ENCODE data around the gene CENPA.
"Not testable (repeated sequence)": the region's sequence is repeated elsewhere in the genome, so short reads cannot be mapped to it uniquely, and the experiment has no call there.

CENPA gene

GRCh38 chr2:26754972-26755670 lies 30.7 kb upstream of the CENPA start:
- no peaks in the 10 kb centered on the region for H3K27me3 Mint-ChIP-seq
- peaks cover 13% of the 10 kb centered on the region for H3K4me1 Mint-ChIP-seq
- H3K4me3 Mint-ChIP-seq: no peak overlapping the region
- H3K27ac Mint-ChIP-seq: no peak overlapping the region
- H3K9me3 Mint-ChIP-seq: no peaks in the 10 kb centered on the region
- ATAC-seq (no peak), DNase-seq (no peak)

GRCh38 chr2:26756337-26756736 lies 29.5 kb upstream of the CENPA start:
- Mint-ChIP-seq H3K9me3 (no peaks in the 10 kb centered on the region), H3K27me3 (no peaks in the 10 kb centered on the region), H3K4me1 (peaks cover 13% of the 10 kb centered on the region), H3K27ac (no peak overlapping the region), H3K4me3 (no peak overlapping the region)
- ATAC-seq (no peak), DNase-seq (no peak)

GRCh38 chr2:26757873-26758789 lies 27.7 kb upstream of the CENPA start:
- H3K27ac Mint-ChIP-seq: peak overlapping the region in 1 of 2 donors; percentile 18
- peaks cover 13% of the 10 kb centered on the region for H3K4me1 Mint-ChIP-seq
- no peaks in the 10 kb centered on the region for H3K9me3 Mint-ChIP-seq
- H3K4me3 Mint-ChIP-seq: peak overlapping the region in 1 of 2 donors; percentile 7
- ATAC-seq (peak; percentile 86), DNase-seq (peak; percentile 28 to 72)
- no peaks in the 10 kb centered on the region for H3K27me3 Mint-ChIP-seq

GRCh38 chr2:26758790-26759321 lies 27.0 kb upstream of the CENPA start:
- DNase-seq: no peak
- H3K27me3 Mint-ChIP-seq: no peaks in the 10 kb centered on the region
- H3K27ac Mint-ChIP-seq: peak overlapping the region in 1 of 2 donors; percentile 18
- no peaks in the 10 kb centered on the region for H3K9me3 Mint-ChIP-seq
- no peak for ATAC-seq
- no peak overlapping the region for H3K4me3 Mint-ChIP-seq
- peaks cover 13% of the 10 kb centered on the region for H3K4me1 Mint-ChIP-seq

- Mint-ChIP-seq H3K27me3 (no peaks in the 10 kb centered on the region), H3K4me1 (peaks cover 15% of the 10 kb centered on the region), H3K9me3 (no peaks in the 10 kb centered on the region), H3K4me3 (no peak overlapping the region), H3K27ac (no peak overlapping the region)
- ATAC-seq: no peak
- DNase-seq: no peak
Measured at GRCh38 chr2:26759845-26760244, 26.0 kb upstream of the CENPA start.

- H3K27ac Mint-ChIP-seq, ATAC-seq, H3K27me3 Mint-ChIP-seq, H3K4me3 Mint-ChIP-seq, DNase-seq, H3K9me3 Mint-ChIP-seq: not testable (repeated sequence)
- H3K4me1 Mint-ChIP-seq: peaks cover 27% of the 10 kb centered on the region
Measured at GRCh38 chr2:26760991-26761390, 24.9 kb upstream of the CENPA start.

GRCh38 chr2:26763019-26763418 lies 22.8 kb upstream of the CENPA start:
- no peaks in the 10 kb centered on the region for H3K9me3 Mint-ChIP-seq

GRCh38 chr2:26764078-26764887 lies 21.6 kb upstream of the CENPA start, which contains the start of gene SLC35F6:
SLC35F6 (plus strand) TSS chr2:26764284; CDS start chr2:26764350, 66 bp downstream.
- peak; percentile 95 for ATAC-seq
- Mint-ChIP-seq H3K9me3 (no peaks in the 10 kb centered on the region), H3K4me3 (peak within 1 kb of the TSS; percentile 86 to 95), H3K27me3 (no peaks in the 10 kb centered on the region), H3K4me1 (peaks cover 39% of the 10 kb centered on the region), H3K27ac (peak within 1 kb of the TSS; percentile 80 to 97)
- peak; percentile 82 to 85 for DNase-seq

More at GRCh38 chr2:26763019-26763418, 22.8 kb upstream of the CENPA start:
- H3K27me3 Mint-ChIP-seq: no peaks in the 10 kb centered on the region
- DNase-seq: no peak
- H3K4me1 Mint-ChIP-seq: peaks cover 38% of the 10 kb centered on the region
- H3K27ac Mint-ChIP-seq: peak overlapping the region in 1 of 2 donors; percentile 22
- peak overlapping the region; percentile 41 to 86 for H3K4me3 Mint-ChIP-seq
- no peak for ATAC-seq

GRCh38 chr2:26764906-26765305 lies 20.9 kb upstream of the CENPA start:
- peaks cover 44% of the 10 kb centered on the region for H3K4me1 Mint-ChIP-seq
- DNase-seq: no peak

GRCh38 chr2:26765475-26766200 lies 20.2 kb upstream of the CENPA start:
- no peak for DNase-seq
- peak overlapping the region; percentile 86 to 95 for H3K4me3 Mint-ChIP-seq
- peaks cover 50% of the 10 kb centered on the region for H3K4me1 Mint-ChIP-seq
- H3K27ac Mint-ChIP-seq: no peak overlapping the region
- H3K27me3 Mint-ChIP-seq: no peaks in the 10 kb centered on the region
- H3K9me3 Mint-ChIP-seq: no peaks in the 10 kb centered on the region
- ATAC-seq: no peak

More at GRCh38 chr2:26764906-26765305, 20.9 kb upstream of the CENPA start:
- no peaks in the 10 kb centered on the region for H3K27me3 Mint-ChIP-seq
- H3K27ac Mint-ChIP-seq: peak overlapping the region; percentile 80 to 97
- ATAC-seq: no peak
- no peaks in the 10 kb centered on the region for H3K9me3 Mint-ChIP-seq
- H3K4me3 Mint-ChIP-seq: peak overlapping the region; percentile 86 to 95

GRCh38 chr2:26767129-26767528 lies 18.7 kb upstream of the CENPA start:
- H3K4me3 Mint-ChIP-seq: no peak overlapping the region
- H3K4me1 Mint-ChIP-seq: peaks cover 65% of the 10 kb centered on the region
- no peak for ATAC-seq
- H3K27ac Mint-ChIP-seq: no peak overlapping the region
- no peaks in the 10 kb centered on the region for H3K27me3 Mint-ChIP-seq
- no peaks in the 10 kb centered on the region for H3K9me3 Mint-ChIP-seq
- no peak for DNase-seq

GRCh38 chr2:26767894-26768487 lies 17.9 kb upstream of the CENPA start:
- DNase-seq (no peak), ATAC-seq (no peak)
- Mint-ChIP-seq H3K9me3 (no peaks in the 10 kb centered on the region), H3K27ac (no peak overlapping the region), H3K4me1 (peaks cover 73% of the 10 kb centered on the region), H3K4me3 (no peak overlapping the region), H3K27me3 (no peaks in the 10 kb centered on the region)

GRCh38 chr2:26768759-26769088 lies 17.1 kb upstream of the CENPA start:
- ATAC-seq (no peak), DNase-seq (no peak)
- Mint-ChIP-seq H3K4me1 (peaks cover 74% of the 10 kb centered on the region), H3K27me3 (no peaks in the 10 kb centered on the region), H3K9me3 (no peaks in the 10 kb centered on the region), H3K27ac (no peak overlapping the region), H3K4me3 (no peak overlapping the region)

GRCh38 chr2:26769089-26769761 lies 16.6 kb upstream of the CENPA start:
- peak in 1 of 2 donors; percentile 53 for DNase-seq
- ATAC-seq: peak; percentile 57
- Mint-ChIP-seq H3K9me3 (no peaks in the 10 kb centered on the region), H3K4me1 (peaks cover 74% of the 10 kb centered on the region), H3K4me3 (no peak overlapping the region), H3K27ac (peak overlapping the region in 1 of 2 donors; percentile 36), H3K27me3 (no peaks in the 10 kb centered on the region)
